ENCODE measurements around the gene HOXB13.

- TF ChIP-seq USF1 (IDR thresholded peaks at IDR 0.05) = no peak; the same call in 1 of the 2 replicates
- no peak for TF ChIP-seq CEBPB (IDR thresholded peaks at IDR 0.05)
- TF ChIP-seq MAX (IDR thresholded peaks at IDR 0.05) = no peak
- TF ChIP-seq RAD21 (IDR thresholded peaks at IDR 0.05; ENCODE audit: low read depth) = no peak
- no peak for TF ChIP-seq EP300 (IDR thresholded peaks at IDR 0.05; ENCODE audit: borderline replicate concordance)
- no peak for TF ChIP-seq NFIC (IDR thresholded peaks at IDR 0.05)
- TF ChIP-seq EGR1 (IDR thresholded peaks at IDR 0.05) = no peak
- no peak for TF ChIP-seq TEAD4 (IDR thresholded peaks at IDR 0.05)
These were observed 28.3 kb upstream of the HOXB13 start for GRCh38 chr17:48756830-48757251.
